Measurements from ENCODE around the gene GLG1.
"Not testable (repeated sequence)": the region's sequence is repeated elsewhere in the genome, so short reads cannot be mapped to it uniquely, and the experiment has no call there.

GLG1 gene

DNA sequence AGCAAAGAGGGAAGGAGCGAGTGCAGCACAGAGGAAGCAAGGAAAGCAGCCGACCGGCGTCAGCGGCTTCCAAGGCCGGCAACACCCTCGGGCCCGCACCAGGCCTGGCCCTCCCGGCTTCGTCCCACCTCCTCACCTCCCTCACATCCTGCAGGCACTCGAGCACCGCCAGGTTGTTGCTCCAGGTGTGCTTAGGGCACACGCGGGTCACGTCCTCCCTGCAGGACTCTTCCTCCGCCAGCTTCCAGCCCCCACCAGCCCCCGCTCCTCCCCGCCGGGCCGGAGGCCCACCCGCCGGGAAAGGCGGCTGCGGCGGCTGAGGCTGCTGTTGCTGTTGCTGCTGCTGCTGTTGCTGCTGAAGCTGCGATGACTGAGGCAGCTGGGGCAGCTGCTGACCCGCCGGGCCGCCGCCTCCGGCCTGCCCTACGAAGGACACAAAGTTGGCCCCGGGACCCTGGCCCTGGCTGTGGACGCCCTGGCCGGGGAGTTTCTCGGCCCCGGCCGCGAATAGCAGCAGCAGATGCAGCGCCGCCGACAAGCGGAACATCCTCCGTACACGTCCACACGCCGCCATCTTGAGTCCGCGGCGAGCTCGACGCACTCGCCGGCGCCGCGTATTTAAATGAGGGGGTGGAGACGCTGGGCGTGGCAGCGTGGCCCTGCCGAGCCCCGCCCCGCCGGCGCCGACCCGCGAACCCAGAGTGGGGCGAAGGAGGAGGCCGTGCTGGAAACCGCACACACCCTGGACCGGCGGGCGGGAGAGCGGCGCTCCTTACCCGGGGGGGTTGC, at the start of gene GLG1:
GLG1 (minus strand) TSS at position 594 of the 789 bp plus-strand sequence; CDS start at position 574, 20 bp downstream.
- DNase-seq: peak; percentile 86 to 93

DNA sequence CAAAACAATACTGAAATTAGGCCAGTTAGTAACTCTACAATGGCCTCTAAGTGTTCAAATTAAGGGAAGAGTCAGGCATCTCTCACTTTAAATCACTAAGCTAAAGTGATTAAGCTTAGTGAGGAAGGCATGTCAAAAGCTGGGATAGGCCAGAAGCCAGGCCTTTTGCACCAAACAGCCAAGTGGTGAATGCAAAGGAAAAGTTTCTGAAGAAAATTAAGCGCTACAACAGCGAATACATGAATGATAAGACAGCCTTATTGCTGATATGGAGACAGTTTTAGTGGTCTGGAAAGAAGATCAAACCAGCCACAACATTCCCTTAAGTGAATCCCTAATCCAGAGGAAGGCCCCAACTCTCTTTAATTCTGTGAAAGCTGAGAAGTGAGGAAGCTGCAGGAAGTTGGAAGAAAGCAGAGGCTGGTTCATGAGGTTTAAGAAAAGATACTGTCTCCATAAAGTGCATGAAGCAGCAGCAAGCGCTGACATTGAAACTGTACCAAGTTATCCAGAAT, 47.7 kb upstream of the GLG1 start:
- DNase-seq: no peak

DNA sequence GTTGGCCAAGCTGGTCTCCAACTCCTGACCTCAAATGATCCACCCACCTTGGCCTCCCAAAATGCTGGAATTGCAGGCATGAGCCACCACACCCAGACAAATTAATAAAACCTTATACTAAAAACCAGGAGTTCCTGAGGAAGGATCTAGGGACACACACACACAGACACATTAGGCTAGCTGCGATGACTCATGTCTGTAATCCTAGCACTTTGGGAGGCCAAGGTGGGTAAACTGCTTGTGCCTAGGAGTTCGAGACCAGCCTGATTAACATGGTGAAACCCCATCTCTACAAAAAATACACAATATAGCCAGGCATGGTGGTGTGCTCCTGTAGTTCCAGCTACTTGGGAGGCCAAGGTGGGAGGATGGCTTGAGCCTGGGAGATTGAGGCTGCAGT, 46.0 kb upstream of the GLG1 start:
- DNase-seq: not testable (repeated sequence)

DNA sequence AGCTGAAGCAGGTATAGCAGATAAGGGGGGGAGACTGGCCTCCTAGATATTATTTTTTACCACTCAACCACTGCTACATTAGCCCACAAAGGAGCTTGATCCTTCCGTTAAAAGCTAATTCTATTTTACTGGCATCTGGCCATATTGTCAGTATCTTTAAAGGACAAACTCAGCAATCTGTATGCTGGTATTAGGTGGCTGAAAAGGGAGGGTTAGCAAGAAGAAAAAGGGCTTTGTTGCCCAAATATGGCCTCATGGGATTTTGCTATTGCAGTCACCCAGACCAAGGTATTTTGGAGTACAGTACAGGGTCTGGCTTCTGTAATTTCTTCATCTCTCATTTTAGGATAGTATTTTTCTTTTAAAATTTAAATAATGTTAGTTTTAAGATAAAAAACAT, 45.3 kb upstream of the GLG1 start:
- peak in 1 of 2 experiments; percentile 15 for DNase-seq

DNA sequence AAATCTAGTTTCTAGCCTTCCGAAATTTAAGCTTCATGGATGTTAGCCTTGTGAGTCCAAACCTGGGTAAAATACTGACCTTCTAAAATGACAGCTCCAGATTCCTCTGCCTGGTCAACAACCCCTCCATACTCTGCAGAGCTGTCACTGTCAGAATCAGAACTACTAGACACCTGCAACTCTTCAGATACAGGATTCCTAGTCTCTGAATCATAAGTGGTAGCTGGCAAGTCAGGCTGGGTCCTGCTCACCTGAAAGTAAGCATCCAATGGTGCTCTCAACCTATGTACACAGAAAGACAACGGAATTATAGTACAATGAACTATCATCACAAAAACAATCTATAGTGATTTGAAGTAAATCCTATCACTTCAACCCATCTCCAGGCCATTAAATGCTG, 44.9 kb upstream of the GLG1 start:
- no peak for DNase-seq

- DNase-seq: peak in 1 of 2 experiments; percentile 25
Observed at GRCh38 chr16:74650966-74651567, 44.2 kb upstream of the GLG1 start.

GRCh38 chr16:74649839-74650504, 43.1 kb upstream of the GLG1 start:
- DNase-seq: no peak

GRCh38 chr16:74641969-74642368, 35.1 kb upstream of the GLG1 start:
- no peak for DNase-seq

DNA sequence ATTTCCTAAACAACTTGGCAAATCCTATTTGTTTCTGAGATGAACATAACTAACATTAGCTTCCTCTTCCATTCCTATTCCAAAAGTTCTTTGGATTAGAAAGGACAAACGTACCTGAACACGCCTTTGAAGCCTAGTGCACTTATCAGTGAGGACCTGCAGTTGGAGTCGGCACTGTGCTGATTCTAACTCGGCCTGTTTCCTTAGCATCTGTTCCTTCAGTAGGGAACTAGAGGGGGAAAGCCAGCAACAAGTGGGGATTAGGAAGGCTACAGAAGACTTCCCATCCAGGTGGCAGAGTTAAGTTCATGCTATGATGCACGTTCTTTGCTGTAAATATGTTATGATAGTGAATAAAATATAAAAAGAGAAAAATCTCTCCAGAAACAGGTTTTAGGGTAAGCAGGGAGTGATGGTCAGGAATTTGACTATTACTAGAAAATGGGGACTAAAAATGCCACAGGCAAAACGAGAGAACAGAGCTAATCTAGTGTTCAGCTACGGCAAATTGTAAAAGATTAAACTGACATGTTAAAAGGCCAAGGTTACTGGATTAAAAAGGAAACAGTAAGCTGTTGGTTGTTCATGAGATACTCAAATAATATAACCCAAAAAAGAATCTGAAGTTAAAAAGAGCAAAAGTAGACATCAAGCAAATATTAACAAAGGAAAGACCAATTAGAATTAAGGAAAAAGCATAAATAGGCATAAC, 31.0 kb upstream of the GLG1 start:
- peak in 1 of 2 experiments; percentile 49 for DNase-seq

DNA sequence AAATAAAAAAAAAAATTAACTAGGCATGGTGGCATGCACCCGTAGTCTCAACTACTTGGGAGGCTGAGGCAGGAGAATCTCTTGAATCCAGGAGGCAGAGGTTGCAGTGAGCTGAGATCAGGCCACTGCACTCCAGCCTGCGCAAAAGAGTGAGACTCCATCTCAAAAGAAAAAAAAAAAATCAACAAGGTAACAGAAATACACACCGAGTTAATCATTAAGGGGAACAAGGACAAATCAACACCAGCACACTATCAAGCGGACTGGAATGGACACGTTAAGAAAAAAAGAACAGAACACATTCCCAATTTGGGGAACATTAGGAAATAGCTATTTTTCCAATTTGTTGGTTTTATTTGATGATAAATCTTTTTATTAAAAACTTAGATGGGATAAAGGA, 28.4 kb upstream of the GLG1 start:
- no peak for DNase-seq

- no peak for DNase-seq
Observed at GRCh38 chr16:74633686-74634085, 26.8 kb upstream of the GLG1 start.

- peak in 1 of 2 experiments; percentile 26 for DNase-seq
Observed at GRCh38 chr16:74627506-74628220, 20.7 kb upstream of the GLG1 start.

DNA sequence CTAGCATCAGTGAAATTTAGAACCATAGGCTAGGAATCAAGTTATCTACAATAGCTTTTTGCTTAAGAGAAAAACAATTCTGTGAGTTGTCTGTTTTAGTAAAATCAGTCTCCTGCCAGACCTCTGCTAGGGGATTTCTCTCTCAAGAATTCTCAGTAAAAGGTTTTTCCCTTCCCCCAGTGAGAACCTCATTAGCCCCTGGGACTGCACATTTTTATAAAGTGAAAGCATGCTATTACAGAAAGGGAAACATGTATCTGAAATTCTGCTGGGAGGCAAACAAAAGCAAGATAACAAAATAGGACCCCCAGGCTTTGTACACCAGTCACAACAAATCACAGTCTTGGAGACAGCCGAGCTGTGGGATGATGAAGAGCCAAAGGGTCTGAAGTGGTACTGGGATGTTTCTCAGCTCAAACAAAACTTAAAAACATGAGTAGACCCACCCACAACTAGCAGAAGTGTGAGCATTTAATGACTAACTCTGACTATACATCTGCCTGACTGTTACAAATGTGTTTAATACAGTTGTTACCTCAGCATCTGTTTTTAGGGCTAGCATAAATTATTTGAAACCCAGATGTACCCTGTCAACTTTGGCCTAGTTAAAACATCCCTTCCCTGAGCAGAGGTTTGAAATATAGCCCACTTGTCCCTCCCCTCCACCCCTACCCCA, 20.0 kb upstream of the GLG1 start:
- no peak for DNase-seq

DNA sequence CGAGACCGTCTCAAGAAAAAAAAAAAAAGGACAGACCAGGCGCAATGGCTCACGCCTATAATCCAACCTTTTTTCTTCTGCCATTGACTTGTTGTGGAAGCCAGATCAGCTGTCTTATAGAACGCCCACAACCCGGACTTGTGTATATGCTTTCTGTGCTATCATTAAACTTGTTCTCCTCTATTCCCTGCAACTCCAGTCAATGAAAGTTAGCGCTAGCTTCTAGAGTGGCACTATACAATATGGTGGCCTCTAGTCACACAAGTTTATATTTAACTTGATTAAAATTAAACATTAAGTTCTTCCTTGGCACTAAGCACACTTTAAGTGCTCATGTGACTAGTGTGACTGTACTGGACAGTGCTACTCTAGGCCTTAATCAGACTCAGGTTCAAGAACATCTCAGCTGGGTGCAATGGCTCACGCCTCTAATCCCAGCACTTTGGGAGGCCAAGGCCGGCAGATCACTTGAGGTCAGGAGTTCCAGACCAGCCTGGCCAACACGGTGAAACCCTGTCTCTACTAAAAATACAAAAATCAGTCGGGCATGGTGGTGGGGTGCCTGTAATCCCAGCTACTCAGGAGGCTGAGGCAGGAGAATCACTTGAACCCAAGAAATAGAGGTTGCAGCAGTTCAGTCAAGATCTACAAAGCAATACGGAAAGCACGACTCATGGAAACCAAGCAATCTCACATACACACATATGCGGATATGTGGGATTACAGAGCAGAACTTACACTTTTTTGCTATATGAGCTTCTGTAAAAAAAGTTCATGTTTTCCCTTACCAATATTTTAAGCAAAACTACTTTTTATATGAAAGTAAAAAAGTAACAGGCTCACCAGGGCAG, 18.8 kb upstream of the GLG1 start:
- no peak for DNase-seq

GRCh38 chr16:74623839-74624235, 16.9 kb upstream of the GLG1 start:
- DNase-seq: no peak

DNA sequence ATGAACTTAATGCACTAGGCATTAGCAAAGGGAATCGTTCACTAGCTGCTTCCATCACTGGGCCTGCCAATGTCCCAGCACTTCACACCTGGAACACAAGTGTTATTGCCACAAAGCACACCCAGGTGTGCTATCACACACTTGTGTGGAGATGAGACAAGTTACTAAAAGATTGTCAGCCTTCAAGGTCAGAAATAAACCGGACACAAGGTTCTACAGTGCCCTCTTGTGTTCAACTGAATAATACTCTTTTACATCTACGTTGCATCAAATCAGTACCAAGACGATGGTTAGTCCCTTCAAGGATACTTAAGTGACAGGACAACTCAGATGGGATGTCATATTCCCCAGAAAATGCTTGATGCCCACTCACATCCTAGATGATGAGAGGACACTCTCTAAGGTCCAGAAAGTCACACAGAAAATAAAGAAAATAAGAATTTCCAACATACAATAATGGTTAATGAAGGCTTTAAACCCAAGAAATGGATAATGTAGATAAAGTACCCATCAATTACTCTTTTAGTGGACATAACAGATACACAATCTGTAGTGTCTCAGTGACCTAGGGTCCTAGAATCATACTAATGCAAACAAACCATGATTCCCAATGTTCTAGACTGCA, 16.4 kb upstream of the GLG1 start:
- peak in 1 of 2 experiments; percentile 64 for DNase-seq

GRCh38 chr16:74622005-74622404, 15.1 kb upstream of the GLG1 start:
- no peak for DNase-seq

- DNase-seq: no peak
Observed at GRCh38 chr16:74617206-74617788, 10.4 kb upstream of the GLG1 start.

DNA sequence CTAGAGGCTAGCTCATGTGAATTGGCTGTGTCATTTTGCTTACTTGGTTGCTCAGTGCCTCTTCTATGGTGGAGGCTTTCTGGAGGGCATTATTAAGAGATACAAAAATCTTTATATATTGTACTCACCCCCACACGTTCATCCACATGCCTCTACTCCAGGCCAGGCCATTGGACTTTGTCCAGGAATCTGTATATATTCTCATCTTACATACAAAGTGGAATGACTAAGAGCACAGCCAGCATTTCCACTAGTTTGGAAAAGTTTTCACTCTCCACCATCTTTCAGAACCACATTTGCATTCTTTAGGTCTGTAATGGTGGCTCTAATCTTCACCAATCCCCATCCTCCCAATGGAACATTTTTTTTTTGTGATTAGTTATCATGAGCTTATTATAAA, 4.8 kb upstream of the GLG1 start:
- DNase-seq: no peak

GRCh38 chr16:74608944-74609343, 2.0 kb upstream of the GLG1 start:
- DNase-seq: no peak
